Subcutaneous adipose tissue (tissue), 4 donors: ENCODE data around the gene TNNT3. TPM values are rescaled to one million over a fixed set of nuclear protein-coding genes. Genes with fewer than 3 reads are reported as not detected.

Experiments
- total RNA-seq, 4 donors: library from RNA; depleted of rRNA; stranded (reverse); fragments of >200 nt; gene quantifications; one replicate each; pipeline ENCODE4 v1.1.0, GENCODE V29; 2016
- TF ChIP-seq, protein P1 (sequence below): fragments of 450-650 bp; IDR thresholded peaks from one replicate; pipeline ENCODE4 v1.5.1; 2016; ENCODE audit warnings: low read depth, mild to moderate bottlenecking, control low read depth, antibody characterized with exemption, moderate library complexity

The TNNT3 gene
- 10 to 100 TPM in 2 of 4 donors, 1 to 10 TPM in 2; 7.7 to 29.0 (median 10.2) TPM for total RNA-seq

DNA sequence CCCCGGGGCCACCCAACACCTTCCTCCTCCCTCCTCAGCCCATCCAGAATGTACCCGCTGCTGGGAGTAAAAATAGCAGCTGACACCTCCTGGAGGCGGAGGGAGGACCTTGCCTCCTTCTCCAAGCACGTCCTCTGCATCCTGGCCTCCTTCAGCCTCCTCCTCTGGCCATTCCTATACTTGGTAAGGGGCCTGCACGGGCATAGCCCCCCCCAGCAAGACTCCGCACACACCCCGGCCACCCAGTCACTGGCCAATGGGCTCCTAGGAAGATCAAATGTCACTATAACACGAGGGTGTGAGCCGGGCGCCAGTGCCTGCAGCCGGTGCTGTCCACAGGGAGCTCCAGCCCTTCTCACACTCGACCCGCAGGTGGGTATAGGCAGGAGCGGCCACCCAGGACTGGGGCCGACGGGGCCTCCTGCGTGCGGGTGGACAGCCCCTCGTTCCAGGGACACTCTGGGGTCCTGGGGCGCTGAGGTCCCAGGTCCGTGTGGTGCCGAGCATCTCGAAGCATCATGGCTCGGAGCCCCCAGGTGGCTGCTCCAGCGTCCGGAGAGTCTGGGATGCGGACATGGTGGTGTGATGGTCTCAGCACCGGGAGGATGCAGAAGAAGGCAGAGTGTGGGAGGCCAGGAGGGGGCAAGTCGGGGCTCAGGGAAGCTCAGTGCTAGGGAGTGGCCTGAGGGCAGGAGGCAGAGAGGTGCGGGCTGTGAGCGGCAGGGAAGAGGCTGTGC, at the start of gene TNNT3:
TSS of gene TNNT3 (plus strand) at position 313 of the 737 bp plus-strand sequence. CDS start 3,172 bp downstream, outside the sequence.
- TF ChIP-seq, protein P1, sequence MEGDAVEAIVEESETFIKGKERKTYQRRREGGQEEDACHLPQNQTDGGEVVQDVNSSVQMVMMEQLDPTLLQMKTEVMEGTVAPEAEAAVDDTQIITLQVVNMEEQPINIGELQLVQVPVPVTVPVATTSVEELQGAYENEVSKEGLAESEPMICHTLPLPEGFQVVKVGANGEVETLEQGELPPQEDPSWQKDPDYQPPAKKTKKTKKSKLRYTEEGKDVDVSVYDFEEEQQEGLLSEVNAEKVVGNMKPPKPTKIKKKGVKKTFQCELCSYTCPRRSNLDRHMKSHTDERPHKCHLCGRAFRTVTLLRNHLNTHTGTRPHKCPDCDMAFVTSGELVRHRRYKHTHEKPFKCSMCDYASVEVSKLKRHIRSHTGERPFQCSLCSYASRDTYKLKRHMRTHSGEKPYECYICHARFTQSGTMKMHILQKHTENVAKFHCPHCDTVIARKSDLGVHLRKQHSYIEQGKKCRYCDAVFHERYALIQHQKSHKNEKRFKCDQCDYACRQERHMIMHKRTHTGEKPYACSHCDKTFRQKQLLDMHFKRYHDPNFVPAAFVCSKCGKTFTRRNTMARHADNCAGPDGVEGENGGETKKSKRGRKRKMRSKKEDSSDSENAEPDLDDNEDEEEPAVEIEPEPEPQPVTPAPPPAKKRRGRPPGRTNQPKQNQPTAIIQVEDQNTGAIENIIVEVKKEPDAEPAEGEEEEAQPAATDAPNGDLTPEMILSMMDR, result no peak

DNA sequence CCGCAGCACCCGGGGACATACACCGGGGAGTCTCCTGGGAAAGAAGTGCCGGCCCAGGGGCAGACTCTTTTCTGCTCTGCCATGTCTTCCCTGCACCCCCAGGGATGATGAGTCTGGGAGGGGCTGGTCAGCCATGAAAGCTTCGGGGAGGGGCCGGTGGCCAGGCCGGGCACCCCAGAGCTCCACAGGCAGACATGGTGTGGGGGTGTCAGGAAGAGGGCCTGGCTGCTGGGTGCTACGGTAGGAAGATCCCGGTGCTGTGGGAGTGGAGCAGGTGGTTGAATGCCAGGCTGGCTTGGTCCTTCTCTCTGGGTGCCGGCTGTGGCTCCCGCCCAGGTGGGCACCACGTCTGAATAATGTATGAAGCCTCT, 49.2 kb upstream of the TNNT3 start:
- TF ChIP-seq, protein P1, result no peak

DNA sequence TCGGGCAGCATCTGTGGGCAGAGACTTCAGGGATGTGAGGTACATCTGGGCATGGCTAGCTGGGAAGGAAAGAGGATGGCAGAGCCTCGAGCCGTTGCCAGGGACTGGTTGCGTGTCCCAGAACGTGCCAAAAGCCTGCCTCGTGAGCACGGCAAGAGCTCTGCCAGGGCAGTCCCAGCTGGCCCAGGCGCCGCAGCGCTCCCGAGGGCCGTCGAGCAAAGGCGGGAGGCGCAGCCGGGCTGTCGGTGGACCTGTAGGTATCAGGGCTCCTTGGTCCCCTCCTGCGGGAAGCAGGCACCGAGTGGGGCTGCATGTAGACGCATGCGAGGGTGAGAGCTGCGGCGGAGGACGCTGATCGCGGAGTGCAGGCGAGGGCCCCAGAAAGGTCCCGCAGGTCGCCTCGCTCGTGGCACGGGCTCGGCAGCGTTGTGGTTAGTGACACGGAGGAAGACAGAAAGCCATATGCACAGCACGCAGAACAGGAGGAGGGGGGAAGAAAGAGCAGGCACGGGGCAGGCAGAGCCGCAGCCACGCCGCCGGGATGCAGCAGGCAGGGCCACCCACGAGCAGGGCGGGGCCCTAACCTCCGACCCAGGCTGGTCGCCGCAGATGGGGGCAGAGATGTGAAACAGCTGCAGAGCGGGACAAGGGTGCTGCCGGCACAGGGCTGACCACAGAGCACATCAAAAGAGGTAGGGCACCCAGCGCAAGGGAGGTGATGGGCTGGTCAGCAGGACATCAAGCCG, 48.6 kb upstream of the TNNT3 start:
- TF ChIP-seq, protein P1, result no peak

DNA sequence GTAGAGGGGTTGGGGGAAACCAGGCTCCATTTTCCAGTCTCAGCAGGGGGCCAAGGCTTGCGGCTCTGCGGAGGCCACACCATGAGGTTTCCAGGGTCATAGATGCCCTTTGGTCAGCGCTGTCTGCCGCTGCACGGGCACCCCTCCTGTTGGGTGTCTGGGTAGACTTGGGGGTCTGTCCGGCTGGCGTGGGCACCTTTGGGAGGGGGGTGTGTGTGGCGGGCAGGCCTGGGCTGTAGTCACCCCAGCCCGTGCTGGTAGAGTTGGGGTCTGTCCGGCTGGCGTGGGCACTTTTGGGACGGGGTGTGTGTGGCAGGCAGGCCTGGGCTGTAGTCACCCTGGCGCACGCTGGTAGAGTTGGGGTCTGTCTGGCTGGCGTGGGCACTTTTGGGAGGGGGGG, 48.0 kb upstream of the TNNT3 start:
- TF ChIP-seq, protein P1, result no peak

DNA sequence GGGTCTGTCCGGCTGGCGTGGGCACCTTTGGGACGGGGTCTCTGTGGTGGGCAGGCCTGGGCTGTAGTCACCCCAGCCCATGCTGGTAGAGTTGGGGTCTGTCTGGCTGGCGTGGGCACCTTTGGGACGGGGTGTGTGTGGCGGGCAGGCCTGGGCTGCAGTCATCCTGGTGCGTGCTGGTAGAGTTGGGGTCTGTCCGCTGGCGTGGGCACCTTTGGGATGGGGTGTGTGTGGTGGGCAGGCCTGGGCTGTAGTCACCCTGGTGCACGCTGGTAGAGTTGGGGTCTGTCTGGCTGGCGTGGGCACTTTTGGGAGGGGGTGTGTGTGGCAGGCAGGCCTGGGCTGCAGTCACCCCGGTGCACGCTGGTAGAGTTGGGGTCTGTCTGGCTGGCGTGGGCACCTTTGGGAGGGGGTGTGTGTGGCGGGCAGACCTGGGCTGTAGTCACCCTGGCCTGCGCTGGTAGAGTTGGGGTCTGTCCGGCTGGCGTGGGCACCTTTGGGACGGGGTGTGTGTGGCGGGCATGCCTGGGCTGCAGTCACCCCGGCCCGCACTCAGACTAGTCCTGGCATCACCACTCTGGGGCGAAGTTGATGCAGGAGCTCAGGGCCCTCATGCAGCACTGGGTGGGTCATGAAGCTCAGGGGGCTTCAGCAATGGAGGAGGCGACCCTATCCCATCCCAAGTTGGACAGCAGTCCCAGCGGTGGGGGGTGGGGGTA, 47.1 kb upstream of the TNNT3 start:
- TF ChIP-seq, protein P1, result no peak

DNA sequence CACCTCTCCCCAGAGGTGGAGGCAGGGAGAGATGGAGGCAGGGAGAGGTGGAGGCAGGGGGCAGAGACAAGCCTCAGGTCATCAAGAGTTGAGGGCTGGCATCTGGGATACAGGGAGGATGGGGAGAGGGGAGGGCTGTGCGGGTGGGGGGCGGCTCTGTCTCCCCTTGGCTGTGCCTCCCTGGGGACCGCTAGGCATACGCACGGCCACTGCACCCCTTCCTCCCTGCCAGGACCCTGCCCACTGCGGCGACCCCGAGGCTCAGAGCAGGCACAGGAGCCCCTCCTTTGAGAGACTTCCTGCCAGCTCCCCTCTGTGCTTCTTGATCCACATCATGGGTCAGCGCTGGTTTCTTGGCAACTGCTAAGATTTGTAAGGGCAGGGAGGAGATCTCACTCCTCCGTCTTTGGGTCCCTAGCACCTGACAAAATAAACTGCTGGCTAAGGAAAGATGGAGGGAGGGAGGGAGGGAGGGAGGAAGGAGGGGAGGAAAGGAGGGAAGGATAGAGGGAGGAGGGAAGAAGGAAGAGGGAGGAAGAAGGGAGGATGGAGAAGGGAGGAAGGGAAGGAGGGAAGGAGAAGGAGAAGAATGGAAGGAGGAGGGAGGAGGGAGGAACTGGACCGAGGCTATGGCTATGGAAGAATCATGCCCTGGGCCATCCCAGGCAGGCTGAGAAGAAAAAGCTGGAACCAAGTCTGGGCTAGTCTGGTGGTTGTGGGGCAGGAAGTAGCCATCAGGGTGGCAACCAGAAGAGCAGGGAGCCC, 46.3 kb upstream of the TNNT3 start:
- TF ChIP-seq, protein P1, result no peak
